ENCODE results near the gene NIP7. TPM values are rescaled to one million over a fixed set of nuclear protein-coding genes. Genes with fewer than 3 reads are reported as not detected.

Gene NIP7
- total and polyA plus RNA-seq, 2 experiments from 2014 or later: 19.5 to 23.5 TPM

GRCh38 chr16:69348222-69348621 lies 8.7 kb downstream of the NIP7 start:
- Histone ChIP-seq H3K36me3 (replicated peaks; ENCODE audit: insufficient read depth, low read depth) (no peaks in the 10 kb centered on the region), H3K9me3 (ENCODE audit: low read depth) (no peaks in the 10 kb centered on the region), H3K79me2 (no peaks in the 10 kb centered on the region), H4K20me1 (ENCODE audit: insufficient read depth, poor library complexity, severe bottlenecking) (no peaks in the 10 kb centered on the region), H3K27me3 (no peaks in the 10 kb centered on the region), H3K27ac (no peak overlapping the region), H3K4me3 (no peak overlapping the region), H2AFZ (no peak overlapping the region), H3K4me1 (ENCODE audit: insufficient read depth) (no peaks in the 10 kb centered on the region), H3K9me2 (replicated peaks; ENCODE audit: insufficient read depth) (no peaks in the 10 kb centered on the region), H3K4me2 (no peak overlapping the region)
- WGBS (ENCODE audit: low lambda C conversion rate, missing lambda C conversion rate): 91% methylated on average over 1 of the region's 6 CpGs
- no peak for DNase-seq (ENCODE audit: low spot score)
- TF ChIP-seq CTCF (IDR thresholded peaks at IDR 0.05; ENCODE audit: poor library complexity): no peak
- no peak for TF ChIP-seq EZH2phosphoT487 (IDR thresholded peaks at IDR 0.05; ENCODE audit: low read depth, severe bottlenecking, unreplicated experiment)
- TF ChIP-seq EZH2 (IDR thresholded peaks at IDR 0.05; ENCODE audit: borderline replicate concordance): no peak

- H3K4me1 ChIP-seq (ENCODE audit: insufficient read depth): no peaks in the 10 kb centered on the region
- H3K79me2 ChIP-seq: no peaks in the 10 kb centered on the region
- no peak for TF ChIP-seq CTCF (IDR thresholded peaks at IDR 0.05; ENCODE audit: poor library complexity)
- no peak for TF ChIP-seq EZH2phosphoT487 (IDR thresholded peaks at IDR 0.05; ENCODE audit: low read depth, severe bottlenecking, unreplicated experiment)
- no peak for TF ChIP-seq EZH2 (IDR thresholded peaks at IDR 0.05; ENCODE audit: borderline replicate concordance)
- WGBS (ENCODE audit: low lambda C conversion rate, missing lambda C conversion rate): 91% methylated on average over 10 of the region's 10 CpGs
- DNase-seq (ENCODE audit: low spot score): no peak
- H3K27me3 ChIP-seq: no peaks in the 10 kb centered on the region
- no peaks in the 10 kb centered on the region for H3K9me2 ChIP-seq (replicated peaks; ENCODE audit: insufficient read depth)
- H3K9me3 ChIP-seq (ENCODE audit: low read depth): no peaks in the 10 kb centered on the region
- no peak overlapping the region for H3K27ac ChIP-seq
- H4K20me1 ChIP-seq (ENCODE audit: insufficient read depth, poor library complexity, severe bottlenecking): no peaks in the 10 kb centered on the region
- H3K4me3 ChIP-seq: no peak overlapping the region
- no peak overlapping the region for H2AFZ ChIP-seq
- no peaks in the 10 kb centered on the region for H3K36me3 ChIP-seq (replicated peaks; ENCODE audit: insufficient read depth, low read depth)
- no peak overlapping the region for H3K4me2 ChIP-seq
Observed at GRCh38 chr16:69349536-69349935, 10.0 kb downstream of the NIP7 start.

- H2AFZ ChIP-seq: no peak overlapping the region
- peak overlapping the region; percentile 50 for H3K4me2 ChIP-seq
- DNase-seq (ENCODE audit: low spot score): no peak
- no peak overlapping the region for H3K27ac ChIP-seq
- no peak overlapping the region for H3K4me3 ChIP-seq
- H3K4me1 ChIP-seq (ENCODE audit: insufficient read depth): no peaks in the 10 kb centered on the region
- no peaks in the 10 kb centered on the region for H3K36me3 ChIP-seq (replicated peaks; ENCODE audit: insufficient read depth, low read depth)
- H3K79me2 ChIP-seq: no peaks in the 10 kb centered on the region
- H3K27me3 ChIP-seq: no peaks in the 10 kb centered on the region
- TF ChIP-seq CTCF (IDR thresholded peaks at IDR 0.05; ENCODE audit: poor library complexity) (no peak), EZH2 (IDR thresholded peaks at IDR 0.05; ENCODE audit: borderline replicate concordance) (no peak)
- no peaks in the 10 kb centered on the region for H3K9me2 ChIP-seq (replicated peaks; ENCODE audit: insufficient read depth)
- WGBS (ENCODE audit: low lambda C conversion rate, missing lambda C conversion rate): 81% methylated on average over 6 of the region's 6 CpGs
- no peaks in the 10 kb centered on the region for H3K9me3 ChIP-seq (ENCODE audit: low read depth)
- H4K20me1 ChIP-seq (ENCODE audit: insufficient read depth, poor library complexity, severe bottlenecking): no peaks in the 10 kb centered on the region
Observed at GRCh38 chr16:69350536-69351133, 11.1 kb downstream of the NIP7 start.
